ENCODE data around the gene DOK3.
A peak's percentile ranks its signal among the peaks of the same experiment; 100 is the strongest.

DNA sequence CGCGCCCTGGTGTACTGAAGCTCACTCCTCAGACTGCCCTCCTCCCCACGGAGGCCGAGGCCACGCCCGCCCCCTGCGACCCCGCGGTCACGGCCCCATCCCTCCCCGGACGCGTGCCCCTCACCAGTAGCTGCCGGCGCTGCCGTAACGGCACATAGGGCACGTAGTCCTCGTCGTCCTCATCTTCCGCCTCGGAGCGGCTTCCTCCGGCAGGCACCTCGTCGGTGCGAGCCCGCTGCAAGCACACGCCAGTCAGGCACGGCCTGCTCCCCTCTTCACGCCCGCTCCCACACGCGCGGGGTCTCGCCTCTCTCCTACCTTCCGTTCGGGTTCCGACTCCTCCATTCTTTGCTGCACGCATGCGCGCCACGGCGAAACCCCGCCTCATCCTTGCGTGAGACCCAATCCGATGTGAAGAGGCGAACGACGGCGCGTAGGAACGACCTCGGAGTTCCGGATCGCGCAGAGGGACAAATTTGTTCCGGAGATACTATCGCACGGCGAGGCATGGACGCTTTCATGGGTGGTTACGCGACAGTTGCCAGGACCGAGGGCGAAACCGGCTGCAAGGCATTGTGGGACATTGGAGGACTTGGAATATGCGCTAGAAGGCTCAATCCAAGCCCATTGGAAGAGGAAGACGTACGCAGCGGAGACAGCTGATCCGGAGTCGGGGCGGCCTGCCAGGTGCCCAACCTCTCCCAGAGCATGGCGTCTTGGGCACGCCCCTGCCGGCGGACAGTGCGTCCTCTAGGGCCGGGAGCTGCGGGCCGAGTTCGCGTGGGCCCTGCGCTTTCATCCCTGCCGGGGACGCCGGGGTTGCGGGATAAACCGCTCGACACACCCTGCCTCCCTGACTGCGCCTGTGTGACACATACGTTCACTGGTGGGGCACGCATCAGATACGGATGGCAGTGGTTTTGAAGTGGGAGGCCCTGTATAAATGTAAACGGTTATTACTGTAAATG is 7.3 kb upstream of the DOK3 start, which contains the start of gene DDX41:
- TF ChIP-seq POLR2AphosphoS5 (IDR thresholded peaks at IDR 0.05; ENCODE audit: low read depth, low read length) (peak; percentile 68; the same call in 1 of the 2 replicates), FOXP2 (optimal IDR thresholded peaks at IDR 0.05; ENCODE audit: borderline replicate concordance, extremely low read depth, extremely low read length, insufficient read depth) (no peak), TAF1 (IDR thresholded peaks at IDR 0.05; ENCODE audit: borderline replicate concordance, insufficient read depth, low read length) (peak; percentile 82; the same call in 1 of the 2 replicates), REST (IDR thresholded peaks at IDR 0.05; ENCODE audit: insufficient read depth in 1 of 2, low read depth in 2 of 2, low read length in 2 of 2) (peak; percentile 30 to 40; a peak in 1 of 4 replicates), SIN3A (IDR thresholded peaks at IDR 0.05; ENCODE audit: borderline replicate concordance, insufficient read depth, low read length) (peak; percentile 94)

Data from PFSK-1 (cell line).